H9 (cell line): ENCODE data around the gene GAS5. TPM values are rescaled to one million over a fixed set of nuclear protein-coding genes. Genes with fewer than 3 reads are reported as not detected.

Experiments
- DNase-seq: peaks from one replicate; pipeline ENCODE4 v3.0.0-alpha.2; 2017
- H2AFZ ChIP-seq: one replicate; pipeline ENCODE4 v1.6.1; 2013; ENCODE audit warnings: mild to moderate bottlenecking, low read length, control low read depth, moderate library complexity
- H2AK5ac ChIP-seq: 2 replicates; pipeline ENCODE4 v1.6.1; 2013; ENCODE audit warnings: low read length, control low read depth, mixed read lengths; ENCODE audit not compliant: insufficient read length
- H2BK120ac ChIP-seq: one replicate; pipeline ENCODE4 v1.6.1; 2013; ENCODE audit warnings: low read depth, mild to moderate bottlenecking, low read length, control low read depth, inconsistent platforms; ENCODE audit not compliant: poor library complexity, severe bottlenecking
- H2BK12ac ChIP-seq: 2 replicates; pipeline ENCODE4 v1.6.1; 2013; ENCODE audit warnings: low read length, control low read depth, mixed read lengths, low read depth; ENCODE audit not compliant: insufficient read length
- H2BK15ac ChIP-seq: 2 replicates; pipeline ENCODE4 v1.6.1; 2013; ENCODE audit warnings: low read depth, low read length, control low read depth
- H2BK20ac ChIP-seq: one replicate; pipeline ENCODE4 v1.6.1; 2013; ENCODE audit warnings: low read depth, mild to moderate bottlenecking, low read length, control low read depth, inconsistent platforms; ENCODE audit not compliant: poor library complexity, severe bottlenecking
- H2BK5ac ChIP-seq: 2 replicates; pipeline ENCODE4 v1.6.1; 2013; ENCODE audit warnings: low read length, control low read depth, mixed read lengths; ENCODE audit not compliant: insufficient read length
- H3K14ac ChIP-seq: 2 replicates; pipeline ENCODE4 v1.6.1; 2013; ENCODE audit warnings: low read length, control low read depth; ENCODE audit not compliant: insufficient read depth
- H3K18ac ChIP-seq: 2 replicates; pipeline ENCODE4 v1.6.1; 2013; ENCODE audit warnings: low read depth, mild to moderate bottlenecking, mixed read lengths, low read length, control low read depth; ENCODE audit not compliant: insufficient read length
- H3K23ac ChIP-seq: 2 replicates; pipeline ENCODE4 v1.6.1; 2013; ENCODE audit warnings: low read length, control low read depth, mixed read lengths, low read depth; ENCODE audit not compliant: insufficient read length
- H3K23me2 ChIP-seq: 2 replicates; pipeline ENCODE4 v1.6.1; 2013; ENCODE audit warnings: low read depth, mild to moderate bottlenecking, mixed read lengths, low read length, control low read depth; ENCODE audit not compliant: insufficient read length, poor library complexity, severe bottlenecking
- H3K27ac ChIP-seq: 2 replicates; pipeline ENCODE4 v1.5.1; 2013; ENCODE audit warnings: low read length, control low read depth, mixed read lengths, low read depth; ENCODE audit not compliant: insufficient read length
- H3K27me3 ChIP-seq: 2 replicates; pipeline ENCODE4 v1.6.1; 2013; ENCODE audit warnings: low read length, control low read depth, inconsistent platforms; ENCODE audit not compliant: insufficient read depth
- H3K4ac ChIP-seq: 2 replicates; pipeline ENCODE4 v1.6.1; 2013; ENCODE audit warnings: low read depth, mild to moderate bottlenecking, control low read depth, inconsistent platforms, low read length, moderate library complexity
- H3K4me1 ChIP-seq: 2 replicates; pipeline ENCODE4 v1.6.1; 2013; ENCODE audit warnings: low read length, control low read depth, inconsistent platforms; ENCODE audit not compliant: insufficient read depth
- H3K4me2 ChIP-seq: 2 replicates; pipeline ENCODE4 v1.6.1; 2013; ENCODE audit warnings: low read length, control low read depth, mixed read lengths; ENCODE audit not compliant: insufficient read length, insufficient read depth
- H3K56ac ChIP-seq: 2 replicates; pipeline ENCODE4 v1.6.1; 2013; ENCODE audit warnings: low read depth, mild to moderate bottlenecking, mixed read lengths, low read length, control low read depth; ENCODE audit not compliant: insufficient read length
- H3K79me1 ChIP-seq: 2 replicates; pipeline ENCODE4 v1.6.1; 2013; ENCODE audit warnings: low read depth, mild to moderate bottlenecking, moderate library complexity, low read length, control low read depth, inconsistent platforms; ENCODE audit not compliant: insufficient read depth, poor library complexity, severe bottlenecking
- H3K79me2 ChIP-seq: 2 replicates; pipeline ENCODE4 v1.6.1; 2013; ENCODE audit warnings: low read length, control low read depth, inconsistent platforms; ENCODE audit not compliant: insufficient read depth
- H3K9ac ChIP-seq: 2 replicates; pipeline ENCODE4 v1.6.1; 2013; ENCODE audit warnings: low read length, control low read depth, mixed read lengths; ENCODE audit not compliant: insufficient read length; ENCODE audit errors: extremely low read depth
- H3K9me3 ChIP-seq: one replicate; pipeline ENCODE4 v1.6.1; 2013; ENCODE audit warnings: low read depth, low read length, inconsistent platforms; ENCODE audit not compliant: control insufficient read depth
- H3T11ph ChIP-seq: one replicate; pipeline ENCODE4 v1.6.1; 2013; ENCODE audit warnings: mild to moderate bottlenecking, low read length, control low read depth, inconsistent platforms
- H4K20me1 ChIP-seq: one replicate; pipeline ENCODE4 v1.6.1; 2013; ENCODE audit not compliant: control insufficient read depth, insufficient read length, insufficient read depth
- H4K5ac ChIP-seq: 2 replicates; pipeline ENCODE4 v1.6.1; 2013; ENCODE audit warnings: low read depth, mild to moderate bottlenecking, mixed read lengths, low read length, control low read depth; ENCODE audit not compliant: insufficient read length
- H4K8ac ChIP-seq: replicated peaks from 2 replicates; pipeline ENCODE4 v1.6.1; 2013; ENCODE audit warnings: low read length, control low read depth, mixed read lengths, low read depth; ENCODE audit not compliant: insufficient read length
- H4K91ac ChIP-seq: 2 replicates; pipeline ENCODE4 v1.6.1; 2013; ENCODE audit warnings: low read depth, mild to moderate bottlenecking, moderate library complexity, mixed read lengths, low read length, control low read depth; ENCODE audit not compliant: insufficient read length
- H3K27ac Mint-ChIP-seq, 3 experiments: 2 replicates in 2 of 3; 3 replicates in 1 of 3; pipeline ENCODE4 v1.8.0; 2020 to 2021; ENCODE audit warnings: mixed read lengths in 3 of 3, mild to moderate bottlenecking in 1 of 3, moderate library complexity in 1 of 3
- H3K27me3 Mint-ChIP-seq: 2 replicates; pipeline ENCODE4 v1.8.0; 2021; ENCODE audit warnings: low read depth, mild to moderate bottlenecking, moderate library complexity, mixed read lengths
- H3K36me3 Mint-ChIP-seq, 3 experiments: 2 replicates in 2 of 3; 3 replicates in 1 of 3; pipeline ENCODE4 v1.8.0; 2020 to 2021; ENCODE audit warnings: low read depth in 3 of 3, mixed read lengths in 3 of 3; ENCODE audit not compliant: insufficient read depth in 1 of 3
- H3K4me1 Mint-ChIP-seq, 2 experiments: 2 replicates each; pipeline ENCODE4 v1.8.0; 2020; ENCODE audit warnings: mixed read lengths in 2 of 2
- H3K4me3 Mint-ChIP-seq, 2 experiments: 2 replicates in 1 of 2; 3 replicates in 1 of 2; pipeline ENCODE4 v1.8.0; 2020 to 2021; ENCODE audit warnings: mild to moderate bottlenecking in 2 of 2, mixed read lengths in 2 of 2, moderate library complexity in 1 of 2
- H3K9me3 Mint-ChIP-seq, 2 experiments: 2 replicates in 1 of 2; 3 replicates in 1 of 2; pipeline ENCODE4 v1.8.0; 2020; ENCODE audit warnings: mild to moderate bottlenecking in 2 of 2, mixed read lengths in 2 of 2, moderate library complexity in 1 of 2
- CTCF ChIP-seq: fragments of 200-600 bp; sonication (generic); conservative IDR thresholded peaks from 3 replicates; pipeline ENCODE4 v1.8.0; 2021; ENCODE audit warnings: antibody characterized with exemption, mild to moderate bottlenecking
- WGBS: extraction: QIAGEN DNeasy Blood & Tissue Kit; methylation state at CpG from one replicate; pipeline ENCODE4 v1.1.7; 2013; ENCODE audit warnings: missing lambda C conversion rate, low lambda C conversion rate, mixed read lengths; ENCODE audit not compliant: insufficient read length; ENCODE audit errors: extremely low coverage; 5-methylcytosine and 5-hydroxymethylcytosine counted together
- total RNA-seq: library from RNA; stranded (reverse); gene quantifications from 2 replicates; pipeline ENCODE4 v1.2.1, GENCODE V29; 2021

The GAS5 gene
- total RNA-seq, 1 experiment from 2014 or later, result 690 TPM

GRCh38 chr1:173832748-173833147 lies 35.0 kb downstream of the GAS5 start:
- TF ChIP-seq CTCF, result no peak
- Histone ChIP-seq H4K8ac (no peak overlapping the region), H3K23ac (no peak overlapping the region), H3K4me1 (no peaks in the 10 kb centered on the region), H3K56ac (no peak overlapping the region), H3K79me1 (no peaks in the 10 kb centered on the region), H3K27ac (no peak overlapping the region), H2BK120ac (no peak overlapping the region), H4K5ac (no peak overlapping the region), H3K18ac (no peak overlapping the region), H2BK5ac (no peak overlapping the region), H2AFZ (no peak overlapping the region), H2AK5ac (no peak overlapping the region), H3T11ph (no peak overlapping the region), H3K9ac (no peak overlapping the region), H2BK20ac (no peak overlapping the region), H3K4ac (no peak overlapping the region), H2BK12ac (no peak overlapping the region), H3K27me3 (no peaks in the 10 kb centered on the region), H4K91ac (no peak overlapping the region), H4K20me1 (no peaks in the 10 kb centered on the region), H3K79me2 (no peaks in the 10 kb centered on the region), H2BK15ac (no peak overlapping the region), H3K14ac (no peak overlapping the region), H3K9me3 (no peaks in the 10 kb centered on the region), H3K4me2 (no peak overlapping the region), H3K23me2 (no peaks in the 10 kb centered on the region)
- Mint-ChIP-seq H3K4me3 (no peak overlapping the region), H3K9me3 (no peaks in the 10 kb centered on the region), H3K27ac (no peak overlapping the region), H3K27me3 (no peaks in the 10 kb centered on the region), H3K4me1 (no peaks in the 10 kb centered on the region), H3K36me3 (peaks cover 16 to 62% (median 58%) of the 10 kb centered on the region in 3 experiments; a peak in 6 of 7 replicates)
- WGBS, result no CpG with 5 or more reads among the region's 1 CpG
- no peak for DNase-seq
